HG02759 (cell line): ENCODE data around the gene FHL1.
"Not testable (repeated sequence)": the region's sequence is repeated elsewhere in the genome, so short reads cannot be mapped to it uniquely, and the experiment has no call there.

Experiments
- ATAC-seq: cut with Tn5 transposase; IDR thresholded peaks from one replicate; pipeline ENCODE4 v1.9.1; 2021; ENCODE audit warnings: mild to moderate bottlenecking, moderate library complexity; ENCODE audit not compliant: unreplicated experiment

FHL1 gene

DNA sequence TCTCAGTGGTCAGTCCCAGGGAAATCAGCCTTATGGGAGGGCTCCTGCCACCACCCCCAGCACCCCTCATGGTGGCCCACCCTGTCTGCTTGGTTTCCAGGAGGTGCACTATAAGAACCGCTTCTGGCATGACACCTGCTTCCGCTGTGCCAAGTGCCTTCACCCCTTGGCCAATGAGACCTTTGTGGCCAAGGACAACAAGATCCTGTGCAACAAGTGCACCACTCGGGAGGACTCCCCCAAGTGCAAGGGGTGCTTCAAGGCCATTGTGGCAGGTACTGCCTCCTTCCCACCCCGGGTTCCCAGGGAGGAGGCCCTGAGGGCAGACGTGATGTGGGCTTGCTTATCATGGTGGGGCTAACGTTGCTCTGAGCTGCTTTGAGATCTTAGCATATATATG, 59.6 kb downstream of the FHL1 start:
- ATAC-seq = no peak

DNA sequence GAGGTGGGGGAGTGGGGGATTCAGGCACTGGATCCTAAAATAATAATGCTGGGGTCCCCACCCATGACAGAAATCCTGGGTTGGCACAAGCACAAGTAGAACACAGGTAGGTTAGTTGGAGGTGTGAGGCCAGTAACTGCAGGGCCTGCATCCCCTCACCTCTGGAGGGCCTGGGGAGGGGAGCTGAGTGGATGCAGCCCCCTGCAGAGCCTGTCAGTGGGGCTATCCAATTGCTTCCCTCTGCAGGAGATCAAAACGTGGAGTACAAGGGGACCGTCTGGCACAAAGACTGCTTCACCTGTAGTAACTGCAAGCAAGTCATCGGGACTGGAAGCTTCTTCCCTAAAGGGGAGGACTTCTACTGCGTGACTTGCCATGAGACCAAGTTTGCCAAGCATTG, 60.2 kb downstream of the FHL1 start:
- ATAC-seq = no peak

DNA sequence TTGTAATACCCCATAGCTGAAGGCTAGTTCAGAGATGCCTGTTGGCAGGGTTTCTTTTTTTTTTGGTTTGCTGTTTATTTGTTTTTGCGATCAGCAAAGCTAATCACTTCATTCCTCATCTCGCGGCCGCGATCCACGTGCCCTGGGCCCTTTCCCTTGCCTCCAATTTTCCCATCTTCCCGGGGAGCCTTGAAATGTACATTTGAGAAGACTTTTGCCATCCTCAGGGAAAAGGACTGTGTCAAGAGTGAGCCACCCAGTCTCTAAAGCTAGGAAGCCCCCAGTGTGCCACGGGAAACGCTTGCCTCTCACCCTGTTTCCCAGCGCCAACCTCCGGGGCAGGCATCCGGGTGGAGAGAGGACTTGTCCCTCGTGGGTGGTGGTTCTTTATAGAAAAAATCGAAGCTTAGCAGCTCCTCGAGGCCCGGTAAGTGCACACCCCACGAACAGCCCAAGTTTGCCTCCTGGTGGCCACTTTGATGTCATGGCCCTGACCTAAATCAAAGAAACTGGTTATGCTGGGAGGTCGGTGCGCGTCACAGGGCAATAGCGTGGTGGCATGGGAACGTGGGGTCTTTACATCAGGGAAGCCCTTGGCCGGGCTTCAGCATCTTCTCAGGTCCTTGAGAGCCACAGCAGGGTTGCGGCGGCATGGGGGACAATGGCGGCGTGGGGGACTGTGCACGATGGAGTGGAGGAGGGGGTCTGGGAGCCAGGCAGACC, 61.8 kb downstream of the FHL1 start:
- ATAC-seq = no peak

DNA sequence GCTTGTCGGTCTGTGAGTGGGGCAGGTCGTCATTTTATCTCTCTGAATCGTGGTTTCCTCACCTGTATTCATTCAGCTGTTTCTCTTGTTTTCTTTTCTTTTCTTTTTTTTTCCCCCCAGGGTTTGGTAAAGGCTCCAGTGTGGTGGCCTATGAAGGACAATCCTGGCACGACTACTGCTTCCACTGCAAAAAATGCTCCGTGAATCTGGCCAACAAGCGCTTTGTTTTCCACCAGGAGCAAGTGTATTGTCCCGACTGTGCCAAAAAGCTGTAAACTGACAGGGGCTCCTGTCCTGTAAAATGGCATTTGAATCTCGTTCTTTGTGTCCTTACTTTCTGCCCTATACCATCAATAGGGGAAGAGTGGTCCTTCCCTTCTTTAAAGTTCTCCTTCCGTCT, 62.4 kb downstream of the FHL1 start:
- ATAC-seq = no peak

DNA sequence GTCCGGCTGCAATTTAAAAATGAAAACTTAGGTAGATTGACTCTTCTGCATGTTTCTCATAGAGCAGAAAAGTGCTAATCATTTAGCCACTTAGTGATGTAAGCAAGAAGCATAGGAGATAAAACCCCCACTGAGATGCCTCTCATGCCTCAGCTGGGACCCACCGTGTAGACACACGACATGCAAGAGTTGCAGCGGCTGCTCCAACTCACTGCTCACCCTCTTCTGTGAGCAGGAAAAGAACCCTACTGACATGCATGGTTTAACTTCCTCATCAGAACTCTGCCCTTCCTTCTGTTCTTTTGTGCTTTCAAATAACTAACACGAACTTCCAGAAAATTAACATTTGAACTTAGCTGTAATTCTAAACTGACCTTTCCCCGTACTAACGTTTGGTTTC, 62.9 kb downstream of the FHL1 start:
- ATAC-seq = no peak

DNA sequence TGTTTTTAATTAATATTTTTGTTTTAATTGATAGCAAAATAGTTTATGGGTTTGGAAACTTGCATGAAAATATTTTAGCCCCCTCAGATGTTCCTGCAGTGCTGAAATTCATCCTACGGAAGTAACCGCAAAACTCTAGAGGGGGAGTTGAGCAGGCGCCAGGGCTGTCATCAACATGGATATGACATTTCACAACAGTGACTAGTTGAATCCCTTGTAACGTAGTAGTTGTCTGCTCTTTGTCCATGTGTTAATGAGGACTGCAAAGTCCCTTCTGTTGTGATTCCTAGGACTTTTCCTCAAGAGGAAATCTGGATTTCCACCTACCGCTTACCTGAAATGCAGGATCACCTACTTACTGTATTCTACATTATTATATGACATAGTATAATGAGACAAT, 63.5 kb downstream of the FHL1 start:
- no peak for ATAC-seq

DNA sequence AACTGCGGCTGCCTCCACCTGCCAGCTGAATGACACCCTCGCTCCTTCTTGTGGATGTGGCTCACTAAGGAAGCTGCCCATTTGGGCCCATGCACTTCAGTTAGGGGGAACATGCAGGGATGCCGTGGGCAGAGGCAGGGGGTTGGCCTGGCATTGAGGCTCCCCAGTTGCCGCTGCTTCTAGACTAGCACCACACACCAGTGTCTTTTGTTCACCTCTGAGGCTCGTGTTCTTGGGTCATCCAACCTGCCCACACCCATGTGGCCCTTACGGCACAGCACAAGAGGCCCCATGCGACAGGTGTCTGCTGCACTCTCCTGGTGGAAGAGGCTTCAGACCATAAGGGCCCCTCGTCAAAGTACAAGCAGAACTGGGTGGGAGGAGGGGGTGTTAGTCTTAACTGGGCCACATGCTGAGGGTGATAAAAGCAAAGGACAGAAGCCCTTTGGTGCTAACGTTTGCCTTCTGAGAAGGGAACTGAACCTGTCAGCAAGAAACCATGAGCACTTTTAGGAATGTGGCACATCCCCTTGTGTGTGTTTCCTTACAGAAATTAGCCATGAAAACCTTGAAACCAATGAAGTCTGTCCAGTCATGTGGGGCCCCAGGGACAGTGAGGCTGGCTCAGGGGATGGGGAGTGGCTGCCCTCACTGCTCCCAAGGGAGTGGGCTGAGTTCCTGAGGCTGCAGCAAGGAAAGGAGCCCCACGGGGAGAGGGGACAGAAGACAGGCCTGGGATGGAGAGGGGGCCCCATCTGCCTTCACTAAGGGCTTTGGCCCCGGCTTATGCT, 64.6 kb downstream of the FHL1 start:
- ATAC-seq = no peak

DNA sequence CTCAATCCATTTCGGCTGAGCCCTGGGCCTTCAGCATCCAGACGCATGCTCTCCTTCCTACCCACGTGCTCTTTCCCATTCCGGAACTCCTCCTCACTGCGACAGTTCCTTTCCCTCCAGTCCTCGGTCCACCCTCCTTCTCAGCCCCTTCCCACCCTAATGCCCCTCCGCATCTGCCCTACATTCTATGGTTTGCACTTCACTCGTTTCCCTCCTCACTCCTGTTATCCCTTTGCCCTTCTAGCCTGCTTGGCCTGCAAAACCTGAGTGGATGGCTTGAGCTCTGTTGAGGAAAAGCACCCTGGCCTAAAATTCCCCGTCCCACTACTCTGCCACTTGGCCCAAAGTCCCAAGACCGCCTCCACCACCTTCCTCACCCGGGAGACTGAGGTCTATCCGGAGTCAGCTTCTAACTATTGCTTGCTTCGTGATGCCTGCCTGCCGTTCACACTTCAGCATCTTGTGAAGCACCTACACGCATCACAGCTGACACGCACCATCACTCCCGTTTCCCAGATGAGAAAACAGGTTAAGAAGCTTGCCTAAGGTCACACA, 65.3 kb downstream of the FHL1 start:
- ATAC-seq = no peak

DNA sequence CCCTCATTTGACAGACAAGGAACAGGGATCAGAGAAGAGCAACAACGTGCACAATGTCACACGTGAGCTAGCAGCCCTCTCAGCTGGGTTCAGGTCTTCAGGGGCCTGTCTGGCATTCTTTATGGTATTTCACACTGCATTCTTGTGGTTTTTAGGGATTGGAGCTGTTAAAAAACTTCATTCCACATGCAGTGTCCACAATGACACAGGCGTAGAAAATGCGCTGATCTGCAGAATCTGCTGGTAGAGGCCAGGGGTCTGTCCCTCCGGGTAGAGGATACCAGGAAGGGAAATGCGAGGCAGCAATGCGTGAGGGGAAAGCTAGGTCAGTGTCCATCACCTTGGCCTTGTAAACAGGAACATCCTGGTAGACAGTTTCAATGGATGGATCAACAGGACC, 67.2 kb downstream of the FHL1 start:
- no peak for ATAC-seq

DNA sequence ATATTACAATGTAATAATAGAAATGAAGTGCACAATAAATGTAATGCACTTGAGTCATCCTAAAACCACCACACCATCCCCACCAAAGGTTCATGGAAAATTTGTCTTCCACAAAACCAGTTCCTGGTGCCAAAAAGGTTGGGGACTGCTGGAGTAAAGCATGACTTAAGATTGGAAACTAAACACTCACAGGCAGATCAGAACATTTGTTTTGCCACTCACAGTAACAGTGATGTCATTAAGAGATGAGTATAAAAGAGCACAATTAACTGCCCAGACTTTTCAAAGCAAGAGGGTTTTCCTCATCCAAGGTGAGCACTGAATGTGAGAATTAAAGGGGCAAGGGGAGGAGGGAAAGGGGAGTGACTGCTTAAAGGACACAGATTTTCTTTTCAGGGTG, 68.2 kb downstream of the FHL1 start:
- ATAC-seq = no peak

DNA sequence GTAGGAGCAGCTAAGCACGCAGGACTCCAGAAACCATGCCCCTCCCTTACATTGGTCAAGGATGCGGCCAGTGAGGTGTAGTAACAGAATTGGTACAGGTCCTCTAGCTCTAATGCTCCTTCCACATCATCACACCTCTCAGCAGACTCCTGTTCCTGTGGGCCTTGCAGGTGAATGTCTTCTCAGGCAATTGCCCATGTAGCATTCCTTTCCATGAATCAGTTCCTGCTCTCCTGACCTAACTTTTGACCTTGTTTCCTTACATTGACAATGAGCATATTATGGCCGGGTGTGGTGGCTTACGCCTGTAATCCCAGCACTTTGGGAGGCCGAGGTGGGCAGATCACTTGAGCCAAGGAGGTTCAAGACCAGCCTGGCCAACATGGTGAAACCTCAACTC, 72.6 kb downstream of the FHL1 start:
- no peak for ATAC-seq

DNA sequence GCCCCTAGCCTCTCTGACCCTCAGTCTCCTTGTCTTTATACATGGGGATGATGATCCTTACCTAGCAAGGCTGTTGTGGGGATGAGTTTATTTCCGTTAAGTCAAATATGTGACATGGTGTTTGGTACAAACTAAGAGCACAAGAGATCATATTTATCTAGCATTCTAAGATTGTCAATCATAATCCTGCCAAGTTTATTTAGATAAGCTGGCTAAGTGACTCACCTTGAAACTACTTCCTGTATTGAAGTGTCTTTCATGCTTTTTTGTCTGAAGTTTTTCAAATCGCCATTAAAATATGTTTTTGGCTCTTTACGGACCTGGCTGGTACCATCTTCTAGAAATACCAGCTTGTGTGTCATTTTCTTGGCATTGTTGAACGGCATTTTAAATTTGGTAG, 73.2 kb downstream of the FHL1 start:
- ATAC-seq = no peak

DNA sequence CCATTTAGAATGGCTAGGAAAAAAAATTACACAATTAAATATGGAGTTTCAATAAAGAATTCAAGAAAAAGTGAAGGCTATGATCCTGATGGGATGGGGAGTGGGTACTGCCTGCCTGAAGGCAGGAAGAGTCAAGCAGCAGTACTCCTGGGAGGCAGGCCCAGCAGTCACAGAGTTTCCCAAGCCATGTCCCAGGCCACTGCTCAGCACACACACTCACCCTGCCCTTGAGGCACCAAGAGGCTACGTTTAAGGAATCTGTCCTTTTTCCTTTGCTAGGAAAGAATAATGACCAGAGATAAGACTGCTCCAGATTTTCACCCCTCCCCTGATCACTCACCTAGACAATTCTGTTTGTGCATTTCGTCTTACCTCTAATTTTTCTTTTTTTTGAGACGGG, 73.6 kb downstream of the FHL1 start:
- ATAC-seq = no peak

DNA sequence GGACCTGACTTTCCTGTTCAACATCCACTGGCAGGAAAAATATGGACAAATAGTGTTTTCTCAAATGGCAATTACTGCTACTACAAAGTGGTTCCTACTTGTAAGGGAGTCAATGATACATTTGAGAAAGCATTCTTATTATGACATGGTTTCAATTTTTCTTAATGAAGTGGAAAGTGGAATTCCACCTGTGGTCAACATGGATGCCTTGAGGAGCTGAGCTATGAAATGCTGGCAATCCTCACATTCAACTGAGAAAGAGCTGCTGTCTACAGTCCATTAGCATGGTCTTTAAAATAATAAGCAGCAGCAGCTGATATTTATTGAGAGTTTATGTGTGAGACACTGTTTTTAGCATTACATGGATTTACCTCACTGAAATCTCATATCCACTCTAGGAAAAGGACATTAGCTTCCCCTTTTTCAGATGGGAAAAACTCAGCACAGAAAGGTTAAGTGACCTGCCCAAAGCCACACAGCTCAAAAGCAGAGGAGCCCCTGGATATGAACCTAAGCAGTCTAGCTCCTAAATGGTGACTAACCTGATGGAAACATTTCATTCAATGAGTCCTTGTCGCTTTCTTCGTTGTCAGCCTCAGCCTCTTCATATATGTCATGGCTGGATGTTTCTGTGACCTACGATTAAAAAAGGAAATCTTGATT, 74.6 kb downstream of the FHL1 start:
- no peak for ATAC-seq

DNA sequence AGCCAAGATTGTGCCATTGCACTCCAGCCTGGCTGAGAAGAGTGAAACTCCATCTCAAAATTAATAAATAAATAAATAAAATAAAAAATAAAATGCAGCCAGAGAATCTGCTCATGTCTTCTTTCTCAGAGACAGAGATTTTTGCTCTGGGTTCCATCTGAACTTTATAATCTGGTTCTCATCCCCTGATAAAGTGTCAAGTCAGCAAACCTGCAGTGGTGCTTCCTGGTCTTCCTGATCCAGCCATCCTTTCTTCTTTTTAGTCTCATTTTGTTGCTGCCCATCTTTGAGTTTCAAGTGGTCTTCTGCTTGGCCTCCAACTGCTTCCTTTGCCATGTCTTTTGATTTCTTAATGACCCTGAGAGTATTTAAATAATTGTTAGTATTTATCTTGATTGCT, 79.7 kb downstream of the FHL1 start:
- no peak for ATAC-seq

DNA sequence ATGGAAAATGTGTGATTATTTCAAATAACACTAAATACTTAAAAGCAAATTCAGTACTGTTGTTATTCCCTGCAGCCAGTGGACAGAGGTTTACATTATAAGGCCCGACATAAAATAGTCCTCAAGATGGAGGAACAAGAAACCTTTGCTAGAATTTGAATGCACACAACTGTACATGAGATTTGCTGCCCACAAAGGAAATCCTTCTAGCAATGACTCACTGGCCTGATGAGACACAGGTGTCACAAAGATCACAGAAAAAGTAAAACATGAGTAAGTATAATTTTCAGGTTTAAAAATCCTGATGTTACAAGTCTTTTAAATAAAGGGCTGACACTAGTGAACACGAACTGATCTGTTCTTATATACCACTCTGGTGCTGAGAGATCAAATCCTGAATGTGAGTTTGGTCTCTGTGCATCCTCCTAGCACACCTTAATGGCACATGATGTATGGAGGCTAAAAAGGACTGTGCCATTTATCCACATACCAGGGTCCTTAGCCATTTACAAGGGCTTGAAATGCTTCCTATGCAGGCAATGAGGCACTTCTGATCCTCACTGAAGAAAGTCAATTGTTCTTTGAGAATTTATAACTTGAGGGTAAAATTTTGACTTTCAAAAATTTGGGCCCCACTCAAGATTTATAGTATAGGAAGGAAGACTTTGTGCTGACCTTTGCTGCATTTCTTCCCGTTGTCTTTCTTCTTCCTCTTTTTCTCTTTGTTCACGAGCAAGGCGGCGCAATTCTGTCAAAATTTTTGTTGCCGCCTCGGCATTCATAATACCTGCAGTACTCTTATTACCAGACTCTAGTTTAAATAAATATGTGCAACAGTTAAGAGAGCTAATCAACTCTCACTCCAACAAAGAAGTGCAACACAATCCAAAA, 80.9 kb downstream of the FHL1 start:
- peak; percentile 44 for ATAC-seq

DNA sequence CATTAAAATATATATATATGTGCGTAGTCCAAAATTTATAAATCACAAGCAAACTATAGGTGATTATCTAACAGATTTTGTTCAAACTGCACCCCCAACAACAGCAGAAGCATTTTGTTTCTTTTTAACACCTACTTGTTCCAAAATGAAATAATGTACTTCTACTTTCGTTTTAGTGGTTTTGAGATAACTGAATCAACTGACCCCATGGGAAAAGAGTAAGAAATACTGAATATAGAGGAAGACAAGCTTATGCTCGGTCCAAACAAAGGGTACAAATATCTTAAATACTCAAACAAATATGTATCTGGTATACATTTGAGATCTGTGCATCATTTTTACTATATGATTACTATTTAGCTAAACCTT, 81.5 kb downstream of the FHL1 start:
- no peak for ATAC-seq

DNA sequence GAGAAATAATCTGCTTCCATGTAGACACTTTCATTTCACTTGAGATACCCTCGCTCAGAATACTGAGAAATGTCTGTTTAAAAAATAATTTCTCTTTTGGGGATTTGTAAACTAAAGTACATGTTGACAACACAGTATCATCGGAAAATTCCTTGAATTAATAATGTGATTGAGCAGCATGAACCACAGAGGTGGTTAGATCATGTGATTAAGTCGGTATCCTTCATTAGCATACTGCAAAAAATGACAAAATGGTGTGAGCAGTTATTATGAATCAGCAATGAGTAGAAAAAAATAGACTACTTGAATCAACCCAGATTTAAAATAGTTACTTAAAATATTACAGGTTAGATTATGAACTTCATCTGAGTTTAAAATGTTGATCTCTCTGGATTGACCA, 89.7 kb downstream of the FHL1 start:
- no peak for ATAC-seq

DNA sequence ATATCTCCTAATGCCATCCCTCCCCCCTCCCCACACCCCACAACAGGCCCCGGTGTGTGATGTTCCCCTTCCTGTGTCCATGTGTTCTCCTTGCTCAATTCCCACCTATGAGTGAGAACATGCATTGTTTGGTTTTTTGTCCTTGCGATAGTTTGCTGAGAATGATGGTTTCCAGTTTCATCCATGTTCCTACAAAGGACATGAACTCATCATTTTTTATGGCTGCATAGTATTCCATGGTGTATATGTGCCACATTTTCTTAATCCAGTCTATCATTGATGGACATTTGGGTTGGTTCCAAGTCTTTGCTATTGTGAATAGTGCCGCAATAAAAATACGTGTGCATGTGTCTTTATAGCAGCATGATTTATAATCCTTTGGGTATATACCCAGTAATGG, 90.5 kb downstream of the FHL1 start:
- ATAC-seq = not testable (repeated sequence)

DNA sequence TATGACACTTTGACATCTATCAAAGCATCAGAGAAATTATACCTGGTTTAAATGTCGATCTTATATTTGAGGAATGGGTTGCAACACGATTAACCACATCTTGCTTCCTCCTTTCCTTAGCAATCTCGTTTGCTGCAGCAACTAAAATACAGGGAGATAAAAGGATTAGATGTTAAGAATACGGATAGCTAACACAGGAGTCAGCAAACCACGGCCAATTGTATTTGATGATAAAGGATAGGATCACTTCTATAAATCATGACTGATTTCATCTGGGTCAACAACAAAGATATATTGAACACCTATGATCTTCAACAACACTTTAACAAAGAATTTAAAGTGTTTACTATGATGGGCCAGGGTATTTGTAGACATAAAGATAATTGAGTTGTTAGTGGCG, 98.9 kb downstream of the FHL1 start:
- ATAC-seq = no peak
